Fibroblast of gingiva (primary cell): ENCODE results near the gene OPCML.

Source experiments
- DNase-seq: peaks from one replicate; pipeline ENCODE4 v3.0.0-alpha.2; 2011; ENCODE audit warnings: low read depth

OPCML gene

GRCh38 chr11:133175103-133175502 lies 357.2 kb downstream of the OPCML start:
- no peak for DNase-seq

GRCh38 chr11:133173810-133174412 lies 358.4 kb downstream of the OPCML start:
- DNase-seq, result no peak

GRCh38 chr11:133172349-133172748 lies 360.0 kb downstream of the OPCML start:
- DNase-seq, result no peak

- no peak for DNase-seq
Observed at GRCh38 chr11:133171374-133171773, 360.9 kb downstream of the OPCML start.

- no peak for DNase-seq
Observed at GRCh38 chr11:133168016-133168415, 364.3 kb downstream of the OPCML start.

- no peak for DNase-seq
Observed at GRCh38 chr11:133166662-133167061, 365.6 kb downstream of the OPCML start.

- DNase-seq, result no peak
Observed at GRCh38 chr11:133164986-133165385, 367.3 kb downstream of the OPCML start.

- DNase-seq, result no peak
Observed at GRCh38 chr11:133163463-133164419, 368.6 kb downstream of the OPCML start.

- no peak for DNase-seq
Observed at GRCh38 chr11:133162227-133162626, 370.1 kb downstream of the OPCML start.

GRCh38 chr11:133160754-133161153 lies 371.5 kb downstream of the OPCML start:
- no peak for DNase-seq

- no peak for DNase-seq
Observed at GRCh38 chr11:133156986-133157745, 375.1 kb downstream of the OPCML start.

GRCh38 chr11:133154781-133155180 lies 377.5 kb downstream of the OPCML start:
- no peak for DNase-seq

GRCh38 chr11:133154076-133154475 lies 378.2 kb downstream of the OPCML start:
- no peak for DNase-seq

GRCh38 chr11:133153031-133153430 lies 379.3 kb downstream of the OPCML start:
- DNase-seq, result no peak

GRCh38 chr11:133149698-133150097 lies 382.6 kb downstream of the OPCML start:
- no peak for DNase-seq

- no peak for DNase-seq
Observed at GRCh38 chr11:133147625-133148024, 384.7 kb downstream of the OPCML start.

- no peak for DNase-seq
Observed at GRCh38 chr11:133146697-133147306, 385.5 kb downstream of the OPCML start.

- DNase-seq, result no peak
Observed at GRCh38 chr11:133137939-133138338, 394.4 kb downstream of the OPCML start.

- DNase-seq, result no peak
Observed at GRCh38 chr11:133137270-133137669, 395.0 kb downstream of the OPCML start.

GRCh38 chr11:133136376-133136775 lies 395.9 kb downstream of the OPCML start:
- no peak for DNase-seq

GRCh38 chr11:133134314-133135173 lies 397.8 kb downstream of the OPCML start:
- DNase-seq, result no peak
